22Rv1 (cell line): ENCODE results near the gene LRRC27.

Experiments used
- H3K27ac ChIP-seq: fragments of 450-650 bp; 2 replicates; pipeline ENCODE4 v1.5.1; 2017
- CTCF ChIP-seq: fragments of 450-650 bp; IDR thresholded peaks from 2 replicates; pipeline ENCODE4 v1.5.1; 2017; ENCODE audit warnings: mild to moderate bottlenecking
- ZFX ChIP-seq: fragments of 450-650 bp; IDR thresholded peaks from 2 replicates; pipeline ENCODE4 v1.6.1; 2017; ENCODE audit warnings: antibody characterized with exemption, borderline replicate concordance

Gene LRRC27

GRCh38 chr10:132364594-132364970, 32.6 kb downstream of the LRRC27 start:
- TF ChIP-seq ZFX = no peak
- TF ChIP-seq CTCF = no peak
- H3K27ac ChIP-seq = no peak overlapping the region

GRCh38 chr10:132365102-132365501, 33.1 kb downstream of the LRRC27 start:
- H3K27ac ChIP-seq = no peak overlapping the region
- no peak for TF ChIP-seq ZFX

GRCh38 chr10:132366006-132366405, 34.0 kb downstream of the LRRC27 start:
- no peak overlapping the region for H3K27ac ChIP-seq
- no peak for TF ChIP-seq CTCF
- no peak for TF ChIP-seq ZFX

GRCh38 chr10:132366499-132366898, 34.5 kb downstream of the LRRC27 start:
- TF ChIP-seq CTCF (no peak), ZFX (no peak)
- no peak overlapping the region for H3K27ac ChIP-seq

GRCh38 chr10:132368391-132368790, 36.4 kb downstream of the LRRC27 start:
- no peak for TF ChIP-seq CTCF
- no peak for TF ChIP-seq ZFX
- H3K27ac ChIP-seq = no peak overlapping the region

GRCh38 chr10:132368881-132369635, 37.1 kb downstream of the LRRC27 start:
- TF ChIP-seq CTCF = no peak
- TF ChIP-seq ZFX = no peak
- no peak overlapping the region for H3K27ac ChIP-seq

GRCh38 chr10:132369636-132370185, 37.7 kb downstream of the LRRC27 start:
- no peak for TF ChIP-seq ZFX
- no peak for TF ChIP-seq CTCF
- H3K27ac ChIP-seq = no peak overlapping the region
